Ascending aorta (tissue), 2 donors: ENCODE measurements around the gene NSMCE4A. TPM values are rescaled to one million over a fixed set of nuclear protein-coding genes. Genes with fewer than 3 reads are reported as not detected.
"Not testable (repeated sequence)": the region's sequence is repeated elsewhere in the genome, so short reads cannot be mapped to it uniquely, and the experiment has no call there.

Source experiments
- DNase-seq, 2 donors: peaks; one replicate each; pipeline ENCODE4 v3.0.0-alpha.2; 2019; ENCODE audit warnings: low spot score in 2 of 2
- H3K27ac ChIP-seq, 2 donors: fragments of 200-600 bp; sonication (generic); one replicate each; pipeline ENCODE4 v1.5.1; 2016 to 2017; ENCODE audit warnings: mild to moderate bottlenecking in 1 of 2
- H3K27me3 ChIP-seq: fragments of 200-600 bp; sonication (generic); one replicate; pipeline ENCODE4 v1.5.1; 2017
- H3K36me3 ChIP-seq, 2 donors: fragments of 200-600 bp; sonication (generic); one replicate each; pipeline ENCODE4 v1.5.1; 2016
- H3K4me1 ChIP-seq, 2 donors: fragments of 200-600 bp; sonication (generic); one replicate each; pipeline ENCODE4 v1.5.1; 2016 to 2017; ENCODE audit warnings: mild to moderate bottlenecking in 1 of 2
- H3K4me3 ChIP-seq, 2 donors: fragments of 200-600 bp; sonication (generic); one replicate each; pipeline ENCODE4 v1.5.1; 2016 to 2017; ENCODE audit warnings: mild to moderate bottlenecking in 1 of 2
- H3K9me3 ChIP-seq, 2 donors: fragments of 200-600 bp; sonication (generic); one replicate each; pipeline ENCODE4 v1.5.1; 2016
- CTCF ChIP-seq, 3 experiments: fragments of 200-600 bp in 2 of 3; fragments of 450-650 bp in 1 of 3; sonication (generic) in 2 of 3; IDR thresholded peaks; one replicate each; pipeline ENCODE4 v1.5.1; 2016 to 2019; ENCODE audit warnings: antibody characterized with exemption in 3 of 3, mild to moderate bottlenecking in 1 of 3, moderate library complexity in 1 of 3
- intact Hi-C: fragments of 100-400 bp; cut with DNase I; formaldehyde crosslinking; loops from one replicate; pipeline ENCODE4 v1.15.1; 2023
- total RNA-seq: library from RNA; depleted of rRNA; stranded (reverse); fragments of >200 nt; gene quantifications from one replicate; pipeline ENCODE4 v1.1.0, GENCODE V29; 2016

Gene NSMCE4A
- total RNA-seq, 1 donor from 2014 or later: 63.3 TPM

DNA sequence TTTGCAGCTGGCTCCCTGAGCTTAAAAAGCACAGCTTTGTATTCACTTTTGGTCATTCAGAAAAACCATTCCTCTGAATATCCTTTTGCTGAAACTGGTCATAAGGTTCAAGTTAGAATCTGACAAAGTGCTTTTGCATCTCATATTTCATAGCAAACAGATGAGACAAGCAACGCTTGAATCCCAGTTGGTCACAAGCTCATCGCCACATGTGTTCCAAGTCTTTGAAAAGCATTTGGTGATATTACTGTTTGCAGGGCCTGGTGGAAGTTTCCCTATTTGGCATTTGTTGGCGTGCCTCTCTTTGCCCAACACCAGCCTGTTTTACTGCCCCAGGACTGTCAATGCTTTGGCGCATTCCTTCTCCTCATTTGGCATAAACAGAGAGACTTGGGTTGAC lies 24.3 kb upstream of the NSMCE4A start:
- Histone ChIP-seq H3K27ac (peak overlapping the region; percentile 83 to 90), H3K4me1 (peaks cover 0 to 13% of the 10 kb centered on the region in 2 donors), H3K36me3 (peaks cover 0 to 12% of the 10 kb centered on the region in 2 donors), H3K4me3 (no peak overlapping the region), H3K9me3 (peaks cover 0 to 14% of the 10 kb centered on the region in 2 donors), H3K27me3 (no peaks in the 10 kb centered on the region)
- DNase-seq: no peak
- TF ChIP-seq CTCF (IDR thresholded peaks at IDR 0.05): no peak
- intact Hi-C loops: loop anchor here (5.0 kb wide), 2 partner anchors 72 to 113 kb away; partner anchors contain the start of gene ATE1

GRCh38 chr10:121998462-121998861 lies 23.4 kb upstream of the NSMCE4A start:
- H3K36me3 ChIP-seq: peaks cover 0 to 12% of the 10 kb centered on the region in 2 donors
- peaks cover 0 to 14% of the 10 kb centered on the region in 2 donors for H3K9me3 ChIP-seq
- intact Hi-C loops: loop anchor here (5.0 kb wide), 2 partner anchors 71 to 114 kb away; partner anchors contain the start of gene ATE1
- H3K27ac ChIP-seq: peak overlapping the region; percentile 83 to 90
- peak in 1 of 2 donors; percentile 72 for DNase-seq
- peaks cover 4 to 21% of the 10 kb centered on the region in 2 donors for H3K4me1 ChIP-seq
- TF ChIP-seq CTCF (IDR thresholded peaks at IDR 0.05): no peak
- H3K27me3 ChIP-seq: no peaks in the 10 kb centered on the region
- H3K4me3 ChIP-seq: peak overlapping the region in 1 of 2 donors; percentile 15

DNA sequence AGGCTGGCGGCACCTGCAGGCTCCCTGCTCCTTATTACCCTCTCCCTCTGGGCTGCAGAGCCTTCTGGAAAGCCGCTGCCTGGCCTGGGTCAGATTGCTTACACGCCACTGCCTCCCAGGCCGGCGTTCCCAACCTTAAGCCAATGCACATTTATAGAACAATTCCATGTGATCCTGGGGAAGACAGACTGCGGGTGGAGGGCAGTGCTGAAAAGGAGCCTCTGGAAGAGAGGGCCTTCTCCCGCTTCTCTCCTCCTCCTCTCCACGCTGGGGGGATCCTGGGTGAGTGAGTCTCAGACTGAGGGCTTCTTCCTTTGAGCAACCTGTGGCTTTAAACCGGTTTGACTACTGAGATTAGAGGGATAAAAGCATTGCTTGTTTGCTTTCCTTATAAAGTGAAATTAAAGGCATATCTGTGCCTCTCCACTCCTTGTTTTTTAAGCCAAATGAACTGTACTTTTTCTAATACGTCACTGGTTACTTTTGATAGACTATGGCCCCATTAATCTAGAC lies 19.5 kb upstream of the NSMCE4A start:
- no peaks in the 10 kb centered on the region for H3K27me3 ChIP-seq
- peak in 1 of 2 donors; percentile 80 for DNase-seq
- peak overlapping the region in 1 of 2 donors; percentile 55 for H3K4me3 ChIP-seq
- TF ChIP-seq CTCF (IDR thresholded peaks at IDR 0.05): peak in 1 of 3 experiments; percentile 24
- no peaks in the 10 kb centered on the region for H3K9me3 ChIP-seq
- peaks cover 4 to 30% of the 10 kb centered on the region in 2 donors for H3K4me1 ChIP-seq
- H3K27ac ChIP-seq: peak overlapping the region; percentile 83 to 90
- intact Hi-C loops: loop anchor here (1.0 kb wide), 1 partner anchor 20 kb away; no protein-coding TSS in a partner anchor
- no peaks in the 10 kb centered on the region for H3K36me3 ChIP-seq

GRCh38 chr10:121991727-121992126 lies 16.7 kb upstream of the NSMCE4A start:
- H3K27me3 ChIP-seq, H3K36me3 ChIP-seq, DNase-seq, H3K9me3 ChIP-seq, H3K27ac ChIP-seq, intact Hi-C loops, H3K4me3 ChIP-seq: not testable (repeated sequence)
- H3K4me1 ChIP-seq: peaks cover 4 to 22% of the 10 kb centered on the region in 2 donors

DNA sequence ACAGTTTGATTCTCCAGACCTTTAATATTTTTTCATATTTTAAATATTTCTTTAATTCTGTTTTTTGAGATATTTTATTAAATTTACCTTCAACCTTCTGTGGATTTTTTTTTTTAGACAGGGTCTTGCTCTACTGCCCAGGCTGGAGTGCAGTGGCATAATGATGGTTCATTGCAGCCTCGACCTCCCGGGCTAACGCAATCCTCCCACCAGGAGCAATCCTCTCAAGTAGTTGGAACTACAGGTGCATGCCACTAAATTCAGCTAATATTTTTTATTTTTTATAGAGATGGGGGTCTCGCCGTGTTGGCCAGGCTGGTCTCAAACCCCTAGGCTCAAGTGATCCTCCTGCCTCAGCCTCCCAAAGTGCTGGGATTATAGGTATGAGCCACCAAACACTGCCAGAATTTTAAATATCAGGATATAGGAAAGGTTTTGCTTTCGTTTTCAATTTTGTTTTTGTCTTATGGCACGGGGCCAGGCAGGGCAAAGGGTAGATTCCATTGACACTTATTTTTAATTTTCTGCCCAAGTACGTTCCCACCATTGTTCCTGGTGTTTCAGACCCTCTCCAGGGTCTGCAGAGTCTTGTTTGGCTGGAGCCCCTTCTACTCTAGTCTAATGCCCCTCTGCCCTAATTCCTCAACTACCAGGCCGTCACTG lies 15.1 kb upstream of the NSMCE4A start:
- Histone ChIP-seq H3K4me3 (peak overlapping the region; percentile 30 to 32), H3K27me3 (no peaks in the 10 kb centered on the region), H3K9me3 (no peaks in the 10 kb centered on the region), H3K4me1 (peaks cover 4 to 17% of the 10 kb centered on the region in 2 donors), H3K36me3 (no peaks in the 10 kb centered on the region), H3K27ac (peak overlapping the region; percentile 44 to 65)
- TF ChIP-seq CTCF (IDR thresholded peaks at IDR 0.05): no peak
- intact Hi-C loops: no loop called here
- no peak for DNase-seq
